ENCODE data around the gene WNT7B. TPM values are rescaled to one million over a fixed set of nuclear protein-coding genes. Genes with fewer than 3 reads are reported as not detected.
"Not testable (repeated sequence)": the region's sequence is repeated elsewhere in the genome, so short reads cannot be mapped to it uniquely, and the experiment has no call there.

WNT7B gene
- total RNA-seq, 1 experiment from 2014 or later = 13.3 TPM

GRCh38 chr22:46008836-46009596, 32.1 kb upstream of the WNT7B start:
- no peak for DNase-seq (ENCODE audit: low read depth)

- no peak for DNase-seq (ENCODE audit: low read depth)
Measured at GRCh38 chr22:46008291-46008690, 31.3 kb upstream of the WNT7B start.

- peak; percentile 97 for DNase-seq (ENCODE audit: low read depth)
Measured at GRCh38 chr22:46007848-46008261, 30.9 kb upstream of the WNT7B start.

GRCh38 chr22:46007003-46007847, 30.3 kb upstream of the WNT7B start:
- peak; percentile 96 for DNase-seq (ENCODE audit: low read depth)

GRCh38 chr22:46006379-46007002, 29.5 kb upstream of the WNT7B start:
- peak; percentile 90 for DNase-seq (ENCODE audit: low read depth)

- DNase-seq (ENCODE audit: low read depth) = not testable (repeated sequence)
Measured at GRCh38 chr22:46005116-46005705, 28.2 kb upstream of the WNT7B start.

- DNase-seq (ENCODE audit: low read depth) = peak; percentile 41
Measured at GRCh38 chr22:46004105-46004866, 27.3 kb upstream of the WNT7B start.

- no peak for DNase-seq (ENCODE audit: low read depth)
Measured at GRCh38 chr22:46003271-46004091, 26.5 kb upstream of the WNT7B start.

GRCh38 chr22:46002757-46003270, 25.9 kb upstream of the WNT7B start:
- peak; percentile 82 for DNase-seq (ENCODE audit: low read depth)

- peak; percentile 42 for DNase-seq (ENCODE audit: low read depth)
Measured at GRCh38 chr22:46001426-46002106, 24.6 kb upstream of the WNT7B start.

- no peak for DNase-seq (ENCODE audit: low read depth)
Measured at GRCh38 chr22:46001046-46001425, 24.1 kb upstream of the WNT7B start.

- DNase-seq (ENCODE audit: low read depth) = no peak
Measured at GRCh38 chr22:46000081-46001027, 23.4 kb upstream of the WNT7B start.

GRCh38 chr22:45999379-45999971, 22.5 kb upstream of the WNT7B start:
- DNase-seq (ENCODE audit: low read depth) = no peak

GRCh38 chr22:45998638-45999378, 21.8 kb upstream of the WNT7B start:
- DNase-seq (ENCODE audit: low read depth) = no peak

GRCh38 chr22:45997777-45998637, 21.0 kb upstream of the WNT7B start:
- no peak for DNase-seq (ENCODE audit: low read depth)

- peak; percentile 92 for DNase-seq (ENCODE audit: low read depth)
Measured at GRCh38 chr22:45997077-45997776, 20.3 kb upstream of the WNT7B start.

All from Daoy (cell line).